HepG2 (cell line): ENCODE results near the gene CD7.

ENCODE experiments used
- CBFB ChIP-seq: sonication (generic); formaldehyde crosslinking; IDR thresholded peaks from 2 replicates; pipeline ENCODE4 v1.4.0; 2020; ENCODE audit warnings: missing genetic modification reagents
- E2F1 ChIP-seq: sonication (generic); formaldehyde crosslinking; IDR thresholded peaks from 2 replicates; pipeline ENCODE4 v1.5.0; 2020; ENCODE audit warnings: missing genetic modification reagents
- GABPA ChIP-seq, 2 experiments: IDR thresholded peaks; 2 replicates each; pipeline ENCODE4 v1.6.1; 2011 to 2016; ENCODE audit warnings: low read depth in 2 of 2, low read length in 1 of 2, missing biosample characterization in 1 of 2, missing genetic modification characterization in 1 of 2
- TF ChIP-seq, protein P1 (sequence below): sonication (generic); formaldehyde crosslinking; IDR thresholded peaks from 2 replicates; pipeline ENCODE4 v1.5.0; 2020; ENCODE audit warnings: mild to moderate bottlenecking, missing genetic modification reagents, moderate library complexity

GRCh38 chr17:82314727-82315605, 2.4 kb downstream of the CD7 start:
- TF ChIP-seq, protein P1, sequence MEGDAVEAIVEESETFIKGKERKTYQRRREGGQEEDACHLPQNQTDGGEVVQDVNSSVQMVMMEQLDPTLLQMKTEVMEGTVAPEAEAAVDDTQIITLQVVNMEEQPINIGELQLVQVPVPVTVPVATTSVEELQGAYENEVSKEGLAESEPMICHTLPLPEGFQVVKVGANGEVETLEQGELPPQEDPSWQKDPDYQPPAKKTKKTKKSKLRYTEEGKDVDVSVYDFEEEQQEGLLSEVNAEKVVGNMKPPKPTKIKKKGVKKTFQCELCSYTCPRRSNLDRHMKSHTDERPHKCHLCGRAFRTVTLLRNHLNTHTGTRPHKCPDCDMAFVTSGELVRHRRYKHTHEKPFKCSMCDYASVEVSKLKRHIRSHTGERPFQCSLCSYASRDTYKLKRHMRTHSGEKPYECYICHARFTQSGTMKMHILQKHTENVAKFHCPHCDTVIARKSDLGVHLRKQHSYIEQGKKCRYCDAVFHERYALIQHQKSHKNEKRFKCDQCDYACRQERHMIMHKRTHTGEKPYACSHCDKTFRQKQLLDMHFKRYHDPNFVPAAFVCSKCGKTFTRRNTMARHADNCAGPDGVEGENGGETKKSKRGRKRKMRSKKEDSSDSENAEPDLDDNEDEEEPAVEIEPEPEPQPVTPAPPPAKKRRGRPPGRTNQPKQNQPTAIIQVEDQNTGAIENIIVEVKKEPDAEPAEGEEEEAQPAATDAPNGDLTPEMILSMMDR (CRISPR knock-in tag): no peak
- TF ChIP-seq CBFB (CRISPR knock-in tag) (no peak), GABPA (IDR thresholded peaks at IDR 0.05; ENCODE audit: low read depth, low read length) (no peak), GABPA (CRISPR knock-in tag; IDR thresholded peaks at IDR 0.05; ENCODE audit: low read depth) (no peak), E2F1 (CRISPR knock-in tag) (no peak)
